ENCODE data around the gene ACTRT3.

The ACTRT3 gene

GRCh38 chr3:169769287-169770181 lies at the start of gene ACTRT3:
Gene ACTRT3 (minus strand): TSS chr3:169769561. CDS start chr3:169769520, 41 bp downstream.
- peak; percentile 45 to 60 for DNase-seq (ENCODE audit: extremely low read depth in 1 of 2, low read depth in 1 of 2)

GRCh38 chr3:169818316-169818715 lies 49.0 kb upstream of the ACTRT3 start:
- DNase-seq (ENCODE audit: extremely low read depth in 1 of 2, low read depth in 1 of 2): no peak

GRCh38 chr3:169815590-169816150 lies 46.3 kb upstream of the ACTRT3 start:
- no peak for DNase-seq (ENCODE audit: extremely low read depth in 1 of 2, low read depth in 1 of 2)

- peak; percentile 53 to 82 for DNase-seq (ENCODE audit: extremely low read depth in 1 of 2, low read depth in 1 of 2)
Measured at GRCh38 chr3:169813757-169814517, 44.6 kb upstream of the ACTRT3 start.

GRCh38 chr3:169813278-169813677 lies 43.9 kb upstream of the ACTRT3 start:
- DNase-seq (ENCODE audit: extremely low read depth in 1 of 2, low read depth in 1 of 2): no peak

- peak; percentile 47 to 79 for DNase-seq (ENCODE audit: extremely low read depth in 1 of 2, low read depth in 1 of 2)
Measured at GRCh38 chr3:169812332-169813235, 43.2 kb upstream of the ACTRT3 start, which contains the start of the genes LRRC34 and LRRIQ4. Gene LRRC34 (minus strand): TSS chr3:169812904. CDS start chr3:169812548, 356 bp downstream. Gene LRRIQ4 (plus strand): TSS chr3:169812870. CDS start chr3:169821922, 9,052 bp downstream.

GRCh38 chr3:169811631-169812331 lies 42.4 kb upstream of the ACTRT3 start:
- no peak for DNase-seq (ENCODE audit: extremely low read depth in 1 of 2, low read depth in 1 of 2)

GRCh38 chr3:169809230-169809795 lies 40.0 kb upstream of the ACTRT3 start:
- DNase-seq (ENCODE audit: extremely low read depth in 1 of 2, low read depth in 1 of 2): no peak

GRCh38 chr3:169804681-169805080 lies 35.3 kb upstream of the ACTRT3 start:
- no peak for DNase-seq (ENCODE audit: extremely low read depth in 1 of 2, low read depth in 1 of 2)

- no peak for DNase-seq (ENCODE audit: extremely low read depth in 1 of 2, low read depth in 1 of 2)
Measured at GRCh38 chr3:169792359-169792758, 23.0 kb upstream of the ACTRT3 start.

GRCh38 chr3:169790687-169791429 lies 21.5 kb upstream of the ACTRT3 start:
- no peak for DNase-seq (ENCODE audit: extremely low read depth in 1 of 2, low read depth in 1 of 2)

GRCh38 chr3:169790219-169790618 lies 20.9 kb upstream of the ACTRT3 start:
- DNase-seq (ENCODE audit: extremely low read depth in 1 of 2, low read depth in 1 of 2): no peak

- DNase-seq (ENCODE audit: extremely low read depth in 1 of 2, low read depth in 1 of 2): no peak
Measured at GRCh38 chr3:169787791-169788190, 18.4 kb upstream of the ACTRT3 start.

GRCh38 chr3:169787120-169787519 lies 17.8 kb upstream of the ACTRT3 start:
- DNase-seq (ENCODE audit: extremely low read depth in 1 of 2, low read depth in 1 of 2): no peak

- DNase-seq (ENCODE audit: extremely low read depth in 1 of 2, low read depth in 1 of 2): no peak
Measured at GRCh38 chr3:169781209-169781855, 12.0 kb upstream of the ACTRT3 start.

- DNase-seq (ENCODE audit: extremely low read depth in 1 of 2, low read depth in 1 of 2): no peak
Measured at GRCh38 chr3:169780742-169781141, 11.4 kb upstream of the ACTRT3 start.

GRCh38 chr3:169777822-169778221 lies 8.5 kb upstream of the ACTRT3 start:
- DNase-seq (ENCODE audit: extremely low read depth in 1 of 2, low read depth in 1 of 2): no peak

- no peak for DNase-seq (ENCODE audit: extremely low read depth in 1 of 2, low read depth in 1 of 2)
Measured at GRCh38 chr3:169774186-169774585, 4.8 kb upstream of the ACTRT3 start.
